Measurements from ENCODE around the gene CLIC2.
"Not testable (repeated sequence)": the region's sequence is repeated elsewhere in the genome, so short reads cannot be mapped to it uniquely, and the experiment has no call there.

The CLIC2 gene

GRCh38 chrX:155334486-155335336 lies at the start of gene CLIC2:
Gene CLIC2 (minus strand): TSS chrX:155334614. CDS start chrX:155334427, 187 bp downstream.
- H3K4me1 Mint-ChIP-seq (ENCODE audit: low read depth) = peaks cover 3% of the 10 kb centered on the region
- H3K27ac Mint-ChIP-seq = no peak within 1 kb of the TSS
- peak within 1 kb of the TSS; percentile 14 for H3K4me3 Mint-ChIP-seq
- no peaks in the 10 kb centered on the region for H3K27me3 Mint-ChIP-seq (ENCODE audit: low read depth)
- no peaks in the 10 kb centered on the region for H3K9me3 Mint-ChIP-seq
- no peaks in the 10 kb centered on the region for H3K36me3 Mint-ChIP-seq (ENCODE audit: low read depth)

GRCh38 chrX:155382529-155382967 lies 48.1 kb upstream of the CLIC2 start:
- H3K36me3 Mint-ChIP-seq (ENCODE audit: low read depth); H3K4me3 Mint-ChIP-seq; H3K27me3 Mint-ChIP-seq (ENCODE audit: low read depth); H3K4me1 Mint-ChIP-seq (ENCODE audit: low read depth); H3K27ac Mint-ChIP-seq; H3K9me3 Mint-ChIP-seq: not testable (repeated sequence)

GRCh38 chrX:155381843-155382528 lies 47.6 kb upstream of the CLIC2 start, which contains the start of gene F8A2:
Gene F8A2 (plus strand): TSS chrX:155382095. CDS start chrX:155382115, 20 bp downstream.
- not testable (repeated sequence) for H3K36me3 Mint-ChIP-seq (ENCODE audit: low read depth); H3K4me1 Mint-ChIP-seq (ENCODE audit: low read depth); H3K27me3 Mint-ChIP-seq (ENCODE audit: low read depth); H3K9me3 Mint-ChIP-seq; H3K4me3 Mint-ChIP-seq; H3K27ac Mint-ChIP-seq

- H3K27ac Mint-ChIP-seq; H3K27me3 Mint-ChIP-seq (ENCODE audit: low read depth); H3K4me1 Mint-ChIP-seq (ENCODE audit: low read depth); H3K36me3 Mint-ChIP-seq (ENCODE audit: low read depth); H3K4me3 Mint-ChIP-seq; H3K9me3 Mint-ChIP-seq: not testable (repeated sequence)
Measured at GRCh38 chrX:155379802-155380201, 45.4 kb upstream of the CLIC2 start.

- H3K36me3 Mint-ChIP-seq (ENCODE audit: low read depth); H3K9me3 Mint-ChIP-seq; H3K27me3 Mint-ChIP-seq (ENCODE audit: low read depth); H3K27ac Mint-ChIP-seq; H3K4me1 Mint-ChIP-seq (ENCODE audit: low read depth); H3K4me3 Mint-ChIP-seq: not testable (repeated sequence)
Measured at GRCh38 chrX:155373777-155374458, 39.5 kb upstream of the CLIC2 start.

GRCh38 chrX:155363712-155364111 lies 29.3 kb upstream of the CLIC2 start:
- not testable (repeated sequence) for H3K36me3 Mint-ChIP-seq (ENCODE audit: low read depth); H3K27ac Mint-ChIP-seq; H3K9me3 Mint-ChIP-seq; H3K27me3 Mint-ChIP-seq (ENCODE audit: low read depth); H3K4me3 Mint-ChIP-seq; H3K4me1 Mint-ChIP-seq (ENCODE audit: low read depth)

GRCh38 chrX:155349448-155349847 lies 15.0 kb upstream of the CLIC2 start:
- not testable (repeated sequence) for H3K4me3 Mint-ChIP-seq; H3K36me3 Mint-ChIP-seq (ENCODE audit: low read depth); H3K27ac Mint-ChIP-seq; H3K4me1 Mint-ChIP-seq (ENCODE audit: low read depth); H3K27me3 Mint-ChIP-seq (ENCODE audit: low read depth); H3K9me3 Mint-ChIP-seq

GRCh38 chrX:155345689-155346088 lies 11.3 kb upstream of the CLIC2 start:
- H3K27me3 Mint-ChIP-seq (ENCODE audit: low read depth); H3K9me3 Mint-ChIP-seq; H3K36me3 Mint-ChIP-seq (ENCODE audit: low read depth); H3K4me1 Mint-ChIP-seq (ENCODE audit: low read depth); H3K4me3 Mint-ChIP-seq; H3K27ac Mint-ChIP-seq: not testable (repeated sequence)

GRCh38 chrX:155335337-155335712 lies 911 bp upstream of the CLIC2 start:
- not testable (repeated sequence) for H3K4me1 Mint-ChIP-seq (ENCODE audit: low read depth); H3K36me3 Mint-ChIP-seq (ENCODE audit: low read depth); H3K27ac Mint-ChIP-seq; H3K27me3 Mint-ChIP-seq (ENCODE audit: low read depth); H3K9me3 Mint-ChIP-seq; H3K4me3 Mint-ChIP-seq

GRCh38 chrX:155333544-155334100 lies 792 bp downstream of the CLIC2 start:
- no peak overlapping the region for H3K27ac Mint-ChIP-seq
- H3K9me3 Mint-ChIP-seq = no peaks in the 10 kb centered on the region
- no peaks in the 10 kb centered on the region for H3K36me3 Mint-ChIP-seq (ENCODE audit: low read depth)
- H3K27me3 Mint-ChIP-seq (ENCODE audit: low read depth) = no peaks in the 10 kb centered on the region
- H3K4me3 Mint-ChIP-seq = no peak overlapping the region
- peaks cover 3% of the 10 kb centered on the region for H3K4me1 Mint-ChIP-seq (ENCODE audit: low read depth)

- Mint-ChIP-seq H3K36me3 (ENCODE audit: low read depth) (no peaks in the 10 kb centered on the region), H3K4me1 (ENCODE audit: low read depth) (peaks cover 3% of the 10 kb centered on the region), H3K27me3 (ENCODE audit: low read depth) (no peaks in the 10 kb centered on the region), H3K9me3 (no peaks in the 10 kb centered on the region), H3K4me3 (no peak overlapping the region), H3K27ac (no peak overlapping the region)
Measured at GRCh38 chrX:155330992-155331391, 3.4 kb downstream of the CLIC2 start.

- H3K27me3 Mint-ChIP-seq (ENCODE audit: low read depth) = no peaks in the 10 kb centered on the region
- H3K9me3 Mint-ChIP-seq = no peaks in the 10 kb centered on the region
- no peak overlapping the region for H3K27ac Mint-ChIP-seq
- no peak overlapping the region for H3K4me3 Mint-ChIP-seq
- no peaks in the 10 kb centered on the region for H3K4me1 Mint-ChIP-seq (ENCODE audit: low read depth)
- H3K36me3 Mint-ChIP-seq (ENCODE audit: low read depth) = no peaks in the 10 kb centered on the region
Measured at GRCh38 chrX:155329293-155329692, 5.1 kb downstream of the CLIC2 start.

GRCh38 chrX:155326610-155327009 lies 7.8 kb downstream of the CLIC2 start:
- no peak overlapping the region for H3K4me3 Mint-ChIP-seq
- no peaks in the 10 kb centered on the region for H3K36me3 Mint-ChIP-seq (ENCODE audit: low read depth)
- no peaks in the 10 kb centered on the region for H3K4me1 Mint-ChIP-seq (ENCODE audit: low read depth)
- no peak overlapping the region for H3K27ac Mint-ChIP-seq
- H3K27me3 Mint-ChIP-seq (ENCODE audit: low read depth) = no peaks in the 10 kb centered on the region
- H3K9me3 Mint-ChIP-seq = no peaks in the 10 kb centered on the region

- Mint-ChIP-seq H3K4me1 (ENCODE audit: low read depth) (peaks cover 3% of the 10 kb centered on the region), H3K27ac (no peak overlapping the region), H3K4me3 (no peak overlapping the region), H3K36me3 (ENCODE audit: low read depth) (no peaks in the 10 kb centered on the region), H3K27me3 (ENCODE audit: low read depth) (no peaks in the 10 kb centered on the region), H3K9me3 (no peaks in the 10 kb centered on the region)
Measured at GRCh38 chrX:155314260-155314659, 20.2 kb downstream of the CLIC2 start.

- Mint-ChIP-seq H3K4me1 (ENCODE audit: low read depth) (peaks cover 3% of the 10 kb centered on the region), H3K9me3 (no peaks in the 10 kb centered on the region), H3K36me3 (ENCODE audit: low read depth) (no peaks in the 10 kb centered on the region), H3K27ac (no peak overlapping the region), H3K4me3 (no peak overlapping the region), H3K27me3 (ENCODE audit: low read depth) (no peaks in the 10 kb centered on the region)
Measured at GRCh38 chrX:155313766-155314165, 20.6 kb downstream of the CLIC2 start.

All from T-helper 1 cell treated with Interleukin-12 subunit alpha and Interleukin-12 subunit beta and Interleukin-4 antibody, amounts not matched to agents 30 μg/mL and 1 μg/mL, for 36 hours (primary cell).